K562 (cell line): ENCODE results near the gene PET100. TPM values are rescaled to one million over a fixed set of nuclear protein-coding genes. Genes with fewer than 3 reads are reported as not detected.

Source experiments
- ATAC-seq: fragments of 200-7000 bp; cut with Tn5 transposase; 3 replicates; pipeline ENCODE4 v1.9.1; 2020; ENCODE audit warnings: moderate library complexity
- BruUV-seq: library from RNA; stranded (reverse); fragments of 400-500 nt; replicated peaks from 2 replicates; lab custom pipeline; 2021; lab: Mats Ljungman, UMichigan
- CTCF ChIA-PET: fragments of 300-600 bp; formaldehyde crosslinking; extraction: SDS; loops from one replicate; lab custom pipeline; 2021; ENCODE audit warnings: low intra/inter-chr PET ratio; lab: Yijun Ruan, JAX
- POLR2A ChIA-PET: fragments of 300-600, 350-650 bp; sonication (Branson Sonifier 250); formaldehyde crosslinking; extraction: SDS; loops from one replicate; lab custom pipeline; 2021; ENCODE audit warnings: antibody characterized with exemption, inconsistent platforms; lab: Yijun Ruan, JAX
- DNase-seq, 4 experiments: peaks; one replicate each; pipeline versions ENCODE4 v3.0.0 to v3.0.0-alpha.2; 2011 to 2018; ENCODE audit warnings: low spot score in 3 of 4, mixed read lengths in 3 of 4; ENCODE audit errors: extremely low read depth in 1 of 4
- FAIRE-seq: peaks from 2 replicates; lab custom pipeline; 2011; peaks lifted over from hg19 to GRCh38; lab: Jason Lieb, UNC
- H2AFZ ChIP-seq: 2 replicates; pipeline ENCODE4 v1.6.0; 2011; ENCODE audit warnings: low read depth, low read length, control low read depth, inconsistent platforms
- H3K27ac ChIP-seq: fragments of 200-600 bp; 3 replicates; pipeline ENCODE4 v1.8.0; 2011; ENCODE audit warnings: low read depth, mild to moderate bottlenecking, control low read depth, inconsistent platforms, low read length, moderate library complexity, mixed read lengths; ENCODE audit errors: extremely low read depth
- H3K27me3 ChIP-seq, 2 experiments: fragments of 300-600 bp in 1 of 2; 2 replicates in 1 of 2; 3 replicates in 1 of 2; pipeline versions ENCODE4 v1.6.0 to v1.8.0; 2011; ENCODE audit warnings: inconsistent platforms in 2 of 2, low read length in 2 of 2, mild to moderate bottlenecking in 1 of 2, mixed read lengths in 1 of 2, moderate library complexity in 1 of 2; ENCODE audit not compliant: control insufficient read depth in 2 of 2, insufficient read depth in 2 of 2
- H3K36me3 ChIP-seq: fragments of 300-600 bp; 3 replicates; pipeline ENCODE4 v1.8.0; 2011; ENCODE audit warnings: mild to moderate bottlenecking, low read length, inconsistent platforms; ENCODE audit not compliant: control insufficient read depth, insufficient read depth
- H3K4me1 ChIP-seq, 2 experiments: fragments of 200-600 bp in 1 of 2; replicated peaks in 1 of 2; 2 replicates in 1 of 2; 3 replicates in 1 of 2; pipeline versions ENCODE4 v1.5.1 to v1.8.0; 2011; ENCODE audit warnings: inconsistent platforms in 2 of 2, low read length in 2 of 2, mild to moderate bottlenecking in 1 of 2, mixed read lengths in 1 of 2, moderate library complexity in 1 of 2; ENCODE audit not compliant: control insufficient read depth in 2 of 2, insufficient read depth in 2 of 2
- H3K4me2 ChIP-seq: 2 replicates; pipeline ENCODE4 v1.6.1; 2011; ENCODE audit warnings: low read length, control low read depth, inconsistent platforms, mixed read lengths; ENCODE audit not compliant: insufficient read depth
- H3K4me3 ChIP-seq: fragments of 200-600 bp; sonication (generic), shearing (Covaris generic); 2 replicates; pipeline ENCODE4 v1.5.1; 2016; ENCODE audit warnings: control low read depth, inconsistent platforms
- H3K79me2 ChIP-seq: fragments of 200-600 bp; 3 replicates; pipeline ENCODE4 v1.8.0; 2011; ENCODE audit warnings: low read length, inconsistent platforms; ENCODE audit not compliant: control insufficient read depth, insufficient read depth
- H3K9ac ChIP-seq, 2 experiments: 2 replicates each; pipeline versions ENCODE4 v1.6.0 to v1.6.1; 2011; ENCODE audit warnings: low read depth in 2 of 2, low read length in 2 of 2, control low read depth in 1 of 2, inconsistent platforms in 1 of 2, mild to moderate bottlenecking in 1 of 2, mixed read lengths in 1 of 2; ENCODE audit not compliant: insufficient read depth in 1 of 2
- H3K9me1 ChIP-seq: one replicate; pipeline ENCODE4 v1.6.0; 2011; ENCODE audit warnings: inconsistent platforms, mild to moderate bottlenecking, low read length, moderate library complexity; ENCODE audit not compliant: control insufficient read depth, insufficient read depth
- H3K9me3 ChIP-seq: replicated peaks from 2 replicates; pipeline ENCODE4 v1.5.1; 2011; ENCODE audit warnings: low read depth, low read length, inconsistent platforms; ENCODE audit not compliant: control insufficient read depth, insufficient read depth
- H4K20me1 ChIP-seq: replicated peaks from 2 replicates; pipeline ENCODE4 v1.6.1; 2011; ENCODE audit warnings: low read length, inconsistent platforms, mixed read lengths; ENCODE audit not compliant: control insufficient read depth, insufficient read depth
- HDAC1 ChIP-seq, 2 experiments: fragments of 450-650 bp; IDR thresholded peaks; 2 replicates each; pipeline ENCODE4 v1.6.1; 2016 to 2017; ENCODE audit warnings: inconsistent platforms in 1 of 2, mild to moderate bottlenecking in 1 of 2, moderate library complexity in 1 of 2
- KDM1A ChIP-seq, 2 experiments: fragments of 450-650 bp; IDR thresholded peaks; 2 replicates each; pipeline ENCODE4 v1.6.1; 2016; ENCODE audit warnings: mild to moderate bottlenecking in 2 of 2
- KLF1 ChIP-seq: fragments of 450-650 bp; IDR thresholded peaks from 2 replicates; pipeline ENCODE4 v1.6.1; 2016; ENCODE audit warnings: missing genetic modification characterization, missing compliant biosample characterization
- MCM7 ChIP-seq, 2 experiments: fragments of 450-650 bp; IDR thresholded peaks; 2 replicates each; pipeline ENCODE4 v1.6.1; 2016 to 2018
- SIRT6 ChIP-seq: IDR thresholded peaks from one replicate; pipeline ENCODE4 v1.6.1; 2012; ENCODE audit warnings: low read depth, mild to moderate bottlenecking, control low read depth, inconsistent platforms, low read length, moderate library complexity
- ZNF121 ChIP-seq: sonication (generic); formaldehyde crosslinking; conservative IDR thresholded peaks from 2 replicates; pipeline ENCODE4 v1.8.0; 2022; ENCODE audit warnings: missing genetic modification reagents
- WGBS: fragments of 100-300 bp; shearing (Covaris generic); methylation state at CpG from one replicate; pipeline ENCODE4 v1.1.6; 2016; ENCODE audit warnings: low coverage, mixed read lengths; ENCODE audit not compliant: insufficient coverage; ENCODE audit errors: missing lambda C conversion rate; 5-methylcytosine and 5-hydroxymethylcytosine counted together
- in situ Hi-C: fragments of 300-500 bp; cut with MboI; formaldehyde crosslinking; loops from 4 replicates; pipeline ENCODE4 v1.15.0; 2018; ENCODE audit warnings: inconsistent platforms, mixed read lengths
- intact Hi-C: fragments of 100-400 bp; cut with micrococcal nuclease; formaldehyde crosslinking; loops from 2 replicates; pipeline ENCODE4 v1.14.2; 2022
- polyA plus RNA-seq, 8 experiments: library from polyadenylated mRNA; depleted of rRNA in 4 of 8; stranded (reverse) in 5 of 8; unstranded in 3 of 8; fragments of >200 nt; fragmentation: Nextera tagmentation in 2 of 8; fragmentation: Illumina TruSeq in 1 of 8; extraction: Ambion mirVana in 2 of 8; extraction: Trizol in 1 of 8; gene quantifications; 2 replicates each; pipeline versions ENCODE4 v1.2.1 to v1.2.3, GENCODE V29; 2011 to 2014; ENCODE audit warnings: inconsistent platforms in 1 of 8, missing spikeins in 1 of 8
- total RNA-seq, 7 experiments: library from RNA; depleted of rRNA in 6 of 7; stranded (reverse); fragments of >200 nt in 6 of 7; fragmentation: Illumina TruSeq in 2 of 7; extraction: Trizol in 2 of 7; gene quantifications; 2 replicates each; pipeline versions ENCODE4 v1.2.1 to v1.2.3, GENCODE V29; 2011 to 2021; ENCODE audit warnings: low replicate concordance in 1 of 7
- TF ChIP-seq, protein P1 (sequence below): fragments of 250-450 bp; sonication (Bioruptor Pico); IDR thresholded peaks from 2 replicates; pipeline ENCODE4 v1.8.0; 2022; ENCODE audit warnings: inconsistent platforms

Gene PET100
- total and polyA plus RNA-seq, 9 of the 15 experiments (the other 6 are each of a cell fraction or from before 2014, with no cell fraction given) = 62.3 to 351 (median 98.3) TPM

- Histone ChIP-seq H3K9me1 (no peaks in the 10 kb centered on the region), H3K4me3 (no peak overlapping the region), H3K27me3 (peaks cover 1 to 4% of the 10 kb centered on the region in 2 experiments; a peak in 2 of 5 replicates), H3K27ac (no peak overlapping the region), H3K4me1 (peaks cover 2 to 31% of the 10 kb centered on the region in 2 experiments; a peak in 4 of 5 replicates), H2AFZ (no peak overlapping the region), H4K20me1 (peaks cover 6% of the 10 kb centered on the region; the same call in 1 of the 2 replicates), H3K79me2 (no peaks in the 10 kb centered on the region), H3K9me3 (no peaks in the 10 kb centered on the region), H3K4me2 (no peak overlapping the region), H3K36me3 (no peaks in the 10 kb centered on the region), H3K9ac (no peak overlapping the region)
- no TSS peak for BruUV-seq
- CTCF ChIA-PET = no interaction called here
- no peak for DNase-seq
- no peak for FAIRE-seq
- in situ Hi-C loops (no loop called here), intact Hi-C loops (no loop called here)
- ATAC-seq = no peak
- WGBS = 11% methylated on average over 10 of the region's 11 CpGs
- POLR2A ChIA-PET = no interaction called here
- TF ChIP-seq ZNF121 = no peak
- 0 out of 4 replicates have a peak, but pooled peaks of 1 of the 2 experiments have one; percentile 22 for TF ChIP-seq HDAC1 (IDR thresholded peaks at IDR 0.05)
- TF ChIP-seq, protein P1, sequence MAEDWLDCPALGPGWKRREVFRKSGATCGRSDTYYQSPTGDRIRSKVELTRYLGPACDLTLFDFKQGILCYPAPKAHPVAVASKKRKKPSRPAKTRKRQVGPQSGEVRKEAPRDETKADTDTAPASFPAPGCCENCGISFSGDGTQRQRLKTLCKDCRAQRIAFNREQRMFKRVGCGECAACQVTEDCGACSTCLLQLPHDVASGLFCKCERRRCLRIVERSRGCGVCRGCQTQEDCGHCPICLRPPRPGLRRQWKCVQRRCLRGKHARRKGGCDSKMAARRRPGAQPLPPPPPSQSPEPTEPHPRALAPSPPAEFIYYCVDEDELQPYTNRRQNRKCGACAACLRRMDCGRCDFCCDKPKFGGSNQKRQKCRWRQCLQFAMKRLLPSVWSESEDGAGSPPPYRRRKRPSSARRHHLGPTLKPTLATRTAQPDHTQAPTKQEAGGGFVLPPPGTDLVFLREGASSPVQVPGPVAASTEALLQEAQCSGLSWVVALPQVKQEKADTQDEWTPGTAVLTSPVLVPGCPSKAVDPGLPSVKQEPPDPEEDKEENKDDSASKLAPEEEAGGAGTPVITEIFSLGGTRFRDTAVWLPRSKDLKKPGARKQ (CRISPR knock-in tag) = no peak
- TF ChIP-seq KLF1 = no peak
- no peak for TF ChIP-seq SIRT6
- TF ChIP-seq KDM1A (IDR thresholded peaks at IDR 0.05) = peak; percentile 80 to 88
- TF ChIP-seq MCM7 (IDR thresholded peaks at IDR 0.05) = no peak
Measured at GRCh38 chr19:7602935-7603497, 26.6 kb upstream of the PET100 start.
